ENCODE measurements around the gene RBMY1J. TPM values are rescaled to one million over a fixed set of nuclear protein-coding genes. Genes with fewer than 3 reads are reported as not detected.
"Not testable (repeated sequence)": the region's sequence is repeated elsewhere in the genome, so short reads cannot be mapped to it uniquely, and the experiment has no call there.

The RBMY1J gene
- total RNA-seq: not detected
- long read RNA-seq: 0 reads

DNA sequence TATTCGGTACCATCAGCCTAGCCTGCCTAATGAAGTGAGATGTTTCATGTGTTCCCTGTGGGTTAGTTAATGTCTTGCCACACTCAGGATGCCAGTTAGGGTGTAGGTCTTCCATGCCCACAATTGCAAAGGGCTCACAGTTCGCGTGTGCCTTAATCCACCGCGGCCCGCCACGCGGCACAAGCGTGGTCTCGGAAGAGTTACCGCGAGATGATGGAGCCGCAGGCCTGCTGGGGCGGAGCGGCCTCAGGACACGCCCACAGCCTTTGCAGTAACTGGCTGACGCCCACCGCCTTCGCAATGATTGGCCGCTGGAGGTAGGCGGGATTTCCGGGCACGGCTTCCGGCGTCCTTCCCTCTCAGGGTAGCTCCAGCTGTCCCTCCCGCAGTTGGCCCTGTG, at the start of gene RBMY1J:
Gene RBMY1J, plus strand, starts transcription at position 301 of the 400 bp plus-strand sequence. CDS start 2,038 bp downstream, outside the sequence.
- no CpG with 5 or more reads among the region's 26 CpGs for WGBS (ENCODE audit: insufficient coverage, low coverage, low lambda C conversion rate, missing lambda C conversion rate)
- H3K4me1 ChIP-seq; intact Hi-C loops (cut with DNase I); H3K4me3 ChIP-seq; DNase-seq; H3K27ac ChIP-seq; ATAC-seq; H3K36me3 ChIP-seq; H3K9me3 ChIP-seq; H3K27me3 ChIP-seq: not testable (repeated sequence)

DNA sequence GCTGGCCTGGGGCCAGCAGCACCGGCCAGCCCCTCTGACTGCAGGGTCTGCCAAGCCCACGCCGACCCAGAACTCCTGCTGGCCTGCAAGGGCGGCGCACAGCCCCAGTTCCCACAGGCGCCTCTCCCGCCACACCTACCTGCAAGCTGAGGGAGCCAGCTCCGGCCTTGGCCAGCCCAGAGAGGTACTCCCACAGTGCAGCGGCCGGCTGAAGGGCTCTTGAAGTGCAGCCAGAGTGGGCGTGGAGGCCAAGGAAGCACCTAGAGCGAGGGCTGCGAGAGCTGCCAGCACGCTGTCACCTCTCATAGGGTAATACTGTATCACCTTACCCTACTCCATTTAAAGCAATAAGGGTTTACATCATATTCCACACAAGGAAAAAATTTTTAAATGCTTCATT, 35.8 kb upstream of the RBMY1J start:
- Histone ChIP-seq H3K4me1 (no peaks in the 10 kb centered on the region), H3K9me3 (no peaks in the 10 kb centered on the region), H3K27ac (no peak overlapping the region), H3K27me3 (no peaks in the 10 kb centered on the region), H3K4me3 (no peak overlapping the region), H3K36me3 (no peaks in the 10 kb centered on the region)
- WGBS (ENCODE audit: insufficient coverage, low coverage, low lambda C conversion rate, missing lambda C conversion rate): no CpG with 5 or more reads among the region's 14 CpGs
- DNase-seq: no peak
- ATAC-seq: no peak
- intact Hi-C loops (cut with DNase I): no loop called here
- TF ChIP-seq, protein P1, sequence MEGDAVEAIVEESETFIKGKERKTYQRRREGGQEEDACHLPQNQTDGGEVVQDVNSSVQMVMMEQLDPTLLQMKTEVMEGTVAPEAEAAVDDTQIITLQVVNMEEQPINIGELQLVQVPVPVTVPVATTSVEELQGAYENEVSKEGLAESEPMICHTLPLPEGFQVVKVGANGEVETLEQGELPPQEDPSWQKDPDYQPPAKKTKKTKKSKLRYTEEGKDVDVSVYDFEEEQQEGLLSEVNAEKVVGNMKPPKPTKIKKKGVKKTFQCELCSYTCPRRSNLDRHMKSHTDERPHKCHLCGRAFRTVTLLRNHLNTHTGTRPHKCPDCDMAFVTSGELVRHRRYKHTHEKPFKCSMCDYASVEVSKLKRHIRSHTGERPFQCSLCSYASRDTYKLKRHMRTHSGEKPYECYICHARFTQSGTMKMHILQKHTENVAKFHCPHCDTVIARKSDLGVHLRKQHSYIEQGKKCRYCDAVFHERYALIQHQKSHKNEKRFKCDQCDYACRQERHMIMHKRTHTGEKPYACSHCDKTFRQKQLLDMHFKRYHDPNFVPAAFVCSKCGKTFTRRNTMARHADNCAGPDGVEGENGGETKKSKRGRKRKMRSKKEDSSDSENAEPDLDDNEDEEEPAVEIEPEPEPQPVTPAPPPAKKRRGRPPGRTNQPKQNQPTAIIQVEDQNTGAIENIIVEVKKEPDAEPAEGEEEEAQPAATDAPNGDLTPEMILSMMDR (IDR thresholded peaks at IDR 0.05): no peak
- TF ChIP-seq POLR2A (IDR thresholded peaks at IDR 0.05): no peak

DNA sequence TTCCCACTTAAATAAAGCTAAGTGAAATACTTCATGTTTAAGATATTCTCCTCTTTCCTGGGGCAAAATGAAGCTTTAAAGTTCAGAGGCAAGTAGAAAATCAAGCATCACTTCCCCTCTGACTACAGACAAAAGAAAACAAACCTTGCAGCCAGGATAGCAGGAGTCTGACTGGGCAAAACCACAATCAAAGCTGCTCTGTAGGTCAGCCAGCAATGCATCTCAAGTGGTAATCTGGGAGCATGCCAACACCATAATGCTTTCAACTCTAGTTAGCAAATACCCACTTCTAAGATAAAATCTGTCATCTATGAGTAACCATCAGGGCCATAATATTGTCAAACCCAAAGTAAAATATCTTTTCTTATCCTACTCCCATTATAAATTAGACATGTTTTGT, 32.6 kb upstream of the RBMY1J start:
- H3K27me3 ChIP-seq: no peaks in the 10 kb centered on the region
- H3K4me3 ChIP-seq: no peak overlapping the region
- intact Hi-C loops (cut with DNase I): no loop called here
- ATAC-seq (no peak), DNase-seq (no peak)
- no peaks in the 10 kb centered on the region for H3K36me3 ChIP-seq
- H3K4me1 ChIP-seq: no peaks in the 10 kb centered on the region
- no peak overlapping the region for H3K27ac ChIP-seq
- H3K9me3 ChIP-seq: no peaks in the 10 kb centered on the region
- TF ChIP-seq, protein P1 (IDR thresholded peaks at IDR 0.05): no peak
- no peak for TF ChIP-seq POLR2A (IDR thresholded peaks at IDR 0.05)

DNA sequence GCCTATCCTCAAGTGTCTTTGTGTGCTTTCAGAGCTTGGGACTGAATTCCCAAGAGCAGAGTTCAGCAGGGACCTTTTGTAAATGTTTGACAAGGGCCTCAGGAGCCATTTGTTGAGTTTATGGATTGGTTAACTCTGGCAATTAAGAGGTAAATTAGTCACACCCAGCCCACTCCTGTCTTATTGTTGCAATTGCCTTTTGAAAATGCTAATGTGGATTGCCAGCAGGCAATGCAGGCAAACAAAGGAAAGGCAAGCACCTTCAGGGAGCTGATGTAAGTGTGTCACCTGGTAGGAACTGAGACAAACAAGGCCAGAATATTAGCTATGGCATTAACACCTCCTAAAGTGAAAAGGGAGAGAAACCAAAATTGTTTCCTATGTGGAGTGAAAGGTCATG, 29.7 kb upstream of the RBMY1J start:
- no peaks in the 10 kb centered on the region for H3K9me3 ChIP-seq
- ATAC-seq (no peak), DNase-seq (no peak)
- no peaks in the 10 kb centered on the region for H3K36me3 ChIP-seq
- H3K27me3 ChIP-seq: no peaks in the 10 kb centered on the region
- no peak overlapping the region for H3K27ac ChIP-seq
- intact Hi-C loops (cut with DNase I): no loop called here
- TF ChIP-seq, protein P1 (IDR thresholded peaks at IDR 0.05): no peak
- no peak for TF ChIP-seq POLR2A (IDR thresholded peaks at IDR 0.05)
- no peaks in the 10 kb centered on the region for H3K4me1 ChIP-seq
- no peak overlapping the region for H3K4me3 ChIP-seq

DNA sequence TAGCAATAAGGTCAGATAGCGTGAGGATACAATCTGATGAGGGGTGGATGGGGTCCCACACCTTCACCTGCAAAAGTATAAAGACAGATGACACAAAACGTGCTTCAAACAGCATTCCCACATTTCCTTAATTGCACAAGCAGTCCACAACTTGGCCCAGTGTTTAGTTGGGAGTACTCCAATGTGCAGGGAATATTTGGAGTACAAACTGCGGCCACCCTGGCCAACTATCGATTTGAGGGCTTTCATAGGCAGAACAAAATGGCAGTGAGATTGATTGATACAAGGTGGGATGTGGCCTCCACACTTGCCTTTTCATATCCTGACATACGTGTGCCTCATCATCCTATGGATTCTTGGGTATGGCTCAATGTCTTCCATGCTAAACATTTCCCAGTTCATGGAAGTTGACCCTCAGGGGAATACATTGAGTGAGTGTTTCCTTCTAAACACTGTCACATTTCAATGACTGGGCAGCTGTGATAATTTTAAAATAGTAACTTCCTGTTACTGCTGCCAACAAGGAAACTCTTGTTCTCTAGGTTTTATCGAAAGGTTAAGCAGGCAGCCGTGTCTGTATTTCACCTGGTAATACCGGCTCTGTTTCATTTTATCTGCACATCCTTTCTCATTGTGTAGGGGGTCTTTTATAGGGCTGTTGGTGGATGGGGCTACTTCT, 41.6 kb downstream of the RBMY1J start:
- H3K4me3 ChIP-seq; H3K27me3 ChIP-seq; H3K9me3 ChIP-seq; DNase-seq; H3K36me3 ChIP-seq; H3K27ac ChIP-seq; intact Hi-C loops (cut with DNase I); H3K4me1 ChIP-seq: not testable (repeated sequence)
- ATAC-seq: peak in 1 of 4 donors; percentile 81
- WGBS (ENCODE audit: insufficient coverage, low coverage, low lambda C conversion rate, missing lambda C conversion rate): no CpG with 5 or more reads among the region's 8 CpGs

DNA sequence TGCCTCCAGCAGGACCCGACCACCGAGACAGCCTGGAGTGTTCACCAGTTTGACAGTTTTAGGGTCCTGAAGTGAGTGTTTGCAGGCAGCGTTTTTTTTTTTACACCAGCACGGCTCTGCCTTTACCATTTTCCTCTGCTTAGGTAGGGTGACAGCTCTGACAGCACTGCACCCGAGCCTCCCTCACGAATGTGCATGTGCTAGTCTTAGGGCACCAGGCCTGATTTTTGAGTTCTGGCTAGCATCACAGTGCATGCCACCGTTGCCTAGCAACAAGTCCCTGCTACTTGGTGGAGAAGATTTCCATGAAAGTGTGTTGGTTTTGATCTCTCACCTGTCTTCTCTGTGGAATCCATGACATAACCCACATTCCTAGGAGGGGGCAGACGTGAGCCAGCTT, 52.3 kb downstream of the RBMY1J start:
- ATAC-seq; H3K4me3 ChIP-seq; H3K36me3 ChIP-seq; DNase-seq; H3K4me1 ChIP-seq; H3K27ac ChIP-seq; intact Hi-C loops (cut with DNase I); H3K27me3 ChIP-seq; H3K9me3 ChIP-seq: not testable (repeated sequence)
- no CpG with 5 or more reads among the region's 8 CpGs for WGBS (ENCODE audit: insufficient coverage, low coverage, low lambda C conversion rate, missing lambda C conversion rate)

DNA sequence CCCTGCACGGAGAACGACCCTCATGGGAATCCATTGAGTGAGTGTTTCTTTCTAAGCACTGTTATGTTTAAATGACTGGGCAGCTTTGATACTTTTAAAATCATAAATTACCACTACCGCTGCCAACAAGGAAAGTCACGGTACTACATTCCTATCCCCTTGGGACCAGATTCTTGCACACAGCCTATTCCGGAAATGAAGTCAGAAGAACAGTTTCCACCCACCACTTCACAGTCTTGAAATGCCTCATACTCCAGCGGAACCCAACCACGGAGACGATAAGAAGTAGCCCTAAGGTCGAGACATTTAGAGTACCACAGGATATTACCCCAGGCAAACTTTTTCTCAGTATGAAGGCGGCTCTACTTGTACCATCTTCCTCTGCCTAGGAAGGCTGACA, 58.8 kb downstream of the RBMY1J start:
- ATAC-seq; H3K4me1 ChIP-seq; H3K27me3 ChIP-seq; intact Hi-C loops (cut with DNase I); H3K4me3 ChIP-seq; H3K9me3 ChIP-seq; DNase-seq; H3K36me3 ChIP-seq; H3K27ac ChIP-seq: not testable (repeated sequence)
- no CpG with 5 or more reads among the region's 10 CpGs for WGBS (ENCODE audit: insufficient coverage, low coverage, low lambda C conversion rate, missing lambda C conversion rate)
